GM10248 (cell line): ENCODE measurements around the gene SP2.

Source experiments
- CTCF ChIA-PET: fragments of 300-600 bp; sonication (Branson Sonifier 250); formaldehyde crosslinking; extraction: SDS; loops from one replicate; lab custom pipeline; 2021; ENCODE audit warnings: antibody characterized with exemption; lab: Yijun Ruan, JAX
- POLR2A ChIA-PET: fragments of 350-650 bp; sonication (Branson Sonifier 250); formaldehyde crosslinking; extraction: SDS; loops from one replicate; lab custom pipeline; 2020; ENCODE audit warnings: antibody characterized with exemption; lab: Yijun Ruan, JAX
- DNase-seq: peaks from one replicate; pipeline ENCODE4 v3.0.0; 2012; ENCODE audit errors: extremely low spot score
- CTCF ChIP-seq: IDR thresholded peaks from 2 replicates; pipeline ENCODE4 v1.5.1; 2012; ENCODE audit warnings: mild to moderate bottlenecking, low read depth; ENCODE audit errors: extremely low read depth, missing control alignments, control extremely low read depth

SP2 gene

GRCh38 chr17:47902039-47902744, 6.2 kb downstream of the SP2 start:
- no peak for DNase-seq
- ChIA-PET CTCF (interaction anchor here (1.0 to 1.1 kb wide), 2 partner anchors 48 to 116 kb away, joined by 3 read pairs; no protein-coding TSS in a partner anchor), POLR2A (interaction anchor here (0.6 kb wide), 1 partner anchor 1440 kb away, joined by 7 read pairs; no protein-coding TSS in a partner anchor)
- TF ChIP-seq CTCF: no peak

- DNase-seq: no peak
- CTCF ChIA-PET: interaction anchor here (1.1 to 3.1 kb wide), 6 partner anchors 12 to 64 kb away, joined by 3 to 11 read pairs (median 8); partner anchors contain the start of gene SCRN2
- no peak for TF ChIP-seq CTCF
- POLR2A ChIA-PET: interaction anchor here (0.5 to 0.6 kb wide), 2 partner anchors 62 to 210 kb away, joined by 3 read pairs; no protein-coding TSS in a partner anchor
Observed at GRCh38 chr17:47905221-47905733, 9.2 kb downstream of the SP2 start.

GRCh38 chr17:47906443-47906842, 10.4 kb downstream of the SP2 start:
- no peak for DNase-seq
- ChIA-PET CTCF (interaction anchor here (2.3 to 3.0 kb wide), 2 partner anchors 40 to 42 kb away, joined by 7 to 10 read pairs; no protein-coding TSS in a partner anchor), POLR2A (no interaction called here)
- no peak for TF ChIP-seq CTCF

GRCh38 chr17:47907932-47908562, 12.0 kb downstream of the SP2 start:
- CTCF ChIA-PET: interaction anchor here (0.9 to 3.0 kb wide), 7 partner anchors 13 to 68 kb away, joined by 3 to 10 read pairs (median 4); partner anchors contain the start of gene PNPO
- DNase-seq: no peak
- no peak for TF ChIP-seq CTCF
- POLR2A ChIA-PET: no interaction called here

- no peak for TF ChIP-seq CTCF
- POLR2A ChIA-PET: no interaction called here
- CTCF ChIA-PET: interaction anchor here (1.3 kb wide), 1 partner anchor 66 kb away, joined by 3 read pairs; no protein-coding TSS in a partner anchor
Observed at GRCh38 chr17:47913050-47913449, 17.0 kb downstream of the SP2 start.

GRCh38 chr17:47914306-47914948, 18.4 kb downstream of the SP2 start:
- DNase-seq: no peak
- ChIA-PET POLR2A (no interaction called here), CTCF (interaction anchor here (1.1 to 1.9 kb wide), 4 partner anchors 10 to 36 kb away, joined by 3 to 6 read pairs (median 4); no protein-coding TSS in a partner anchor)
- TF ChIP-seq CTCF: no peak

More at GRCh38 chr17:47913050-47913449, 17.0 kb downstream of the SP2 start:
- DNase-seq: no peak
